ENCODE measurements around the gene SIN3B.
"Not testable (repeated sequence)": the region's sequence is repeated elsewhere in the genome, so short reads cannot be mapped to it uniquely, and the experiment has no call there.

The SIN3B gene

GRCh38 chr19:16829010-16829821, at the start of gene SIN3B:
Gene SIN3B (plus strand): TSS chr19:16829398. CDS start chr19:16829421, 23 bp downstream.
- DNase-seq (ENCODE audit: insufficient read length, low spot score) = peak; percentile 93
- FAIRE-seq = no peak

GRCh38 chr19:16779539-16780163, 49.5 kb upstream of the SIN3B start:
- FAIRE-seq (no peak), DNase-seq (ENCODE audit: insufficient read length, low spot score) (no peak)

- no peak for DNase-seq (ENCODE audit: insufficient read length, low spot score)
- FAIRE-seq = no peak
Measured at GRCh38 chr19:16782719-16783118, 46.5 kb upstream of the SIN3B start.

- DNase-seq (ENCODE audit: insufficient read length, low spot score) (no peak), FAIRE-seq (no peak)
Measured at GRCh38 chr19:16788479-16788878, 40.7 kb upstream of the SIN3B start.

GRCh38 chr19:16789238-16789637, 40.0 kb upstream of the SIN3B start:
- FAIRE-seq = no peak
- no peak for DNase-seq (ENCODE audit: insufficient read length, low spot score)

- DNase-seq (ENCODE audit: insufficient read length, low spot score) (no peak), FAIRE-seq (no peak)
Measured at GRCh38 chr19:16790051-16790450, 39.1 kb upstream of the SIN3B start.

GRCh38 chr19:16791942-16792341, 37.3 kb upstream of the SIN3B start:
- DNase-seq (ENCODE audit: insufficient read length, low spot score) (no peak), FAIRE-seq (no peak)

GRCh38 chr19:16794456-16795441, 34.4 kb upstream of the SIN3B start:
- FAIRE-seq (no peak), DNase-seq (ENCODE audit: insufficient read length, low spot score) (no peak)

- DNase-seq (ENCODE audit: insufficient read length, low spot score) (no peak), FAIRE-seq (no peak)
Measured at GRCh38 chr19:16795731-16796130, 33.5 kb upstream of the SIN3B start.

GRCh38 chr19:16797876-16798275, 31.3 kb upstream of the SIN3B start:
- FAIRE-seq (no peak), DNase-seq (ENCODE audit: insufficient read length, low spot score) (no peak)

- not testable (repeated sequence) for DNase-seq (ENCODE audit: insufficient read length, low spot score); FAIRE-seq
Measured at GRCh38 chr19:16798326-16798725, 30.9 kb upstream of the SIN3B start.

- no peak for FAIRE-seq
Measured at GRCh38 chr19:16799740-16800139, 29.5 kb upstream of the SIN3B start.

GRCh38 chr19:16801600-16802013, 27.6 kb upstream of the SIN3B start:
- peak; percentile 72 for DNase-seq (ENCODE audit: insufficient read length, low spot score)
- no peak for FAIRE-seq

More at GRCh38 chr19:16799740-16800139, 29.5 kb upstream of the SIN3B start:
- no peak for DNase-seq (ENCODE audit: insufficient read length, low spot score)

GRCh38 chr19:16804176-16804575, 25.0 kb upstream of the SIN3B start:
- DNase-seq (ENCODE audit: insufficient read length, low spot score) (no peak), FAIRE-seq (no peak)

GRCh38 chr19:16807549-16808284, 21.5 kb upstream of the SIN3B start:
- DNase-seq (ENCODE audit: insufficient read length, low spot score) (no peak), FAIRE-seq (no peak)

GRCh38 chr19:16814526-16815100, 14.6 kb upstream of the SIN3B start:
- FAIRE-seq = no peak
- no peak for DNase-seq (ENCODE audit: insufficient read length, low spot score)

- FAIRE-seq (no peak), DNase-seq (ENCODE audit: insufficient read length, low spot score) (no peak)
Measured at GRCh38 chr19:16820056-16820455, 9.1 kb upstream of the SIN3B start.

- no peak for DNase-seq (ENCODE audit: insufficient read length, low spot score)
- FAIRE-seq = no peak
Measured at GRCh38 chr19:16821081-16821480, 8.1 kb upstream of the SIN3B start.

GRCh38 chr19:16822648-16823047, 6.5 kb upstream of the SIN3B start:
- DNase-seq (ENCODE audit: insufficient read length, low spot score) = no peak
- no peak for FAIRE-seq
